NCI-H2227 (cell line): ENCODE measurements around the gene R3HDM2.

Experiments
- DNase-seq: peaks from one replicate; lab custom pipeline; 2025; ENCODE audit not compliant: unreplicated experiment; lab: John Stamatoyannopoulos, UW

The R3HDM2 gene

GRCh38 chr12:57233357-57234232, 197.2 kb downstream of the R3HDM2 start:
- DNase-seq = no peak

- no peak for DNase-seq
Observed at GRCh38 chr12:57232156-57232756, 198.6 kb downstream of the R3HDM2 start.

GRCh38 chr12:57231276-57232021, 199.4 kb downstream of the R3HDM2 start:
- DNase-seq = no peak

GRCh38 chr12:57230381-57231155, 200.3 kb downstream of the R3HDM2 start:
- no peak for DNase-seq

GRCh38 chr12:57229634-57230380, 201.0 kb downstream of the R3HDM2 start, which contains the start of gene SHMT2:
Gene SHMT2 (plus strand): TSS chr12:57229711. CDS start chr12:57229779, 68 bp downstream.
- DNase-seq = peak; percentile 93

GRCh38 chr12:57229046-57229633, 201.7 kb downstream of the R3HDM2 start:
- no peak for DNase-seq

- peak; percentile 14 for DNase-seq
Observed at GRCh38 chr12:57227315-57228115, 203.3 kb downstream of the R3HDM2 start.

GRCh38 chr12:57226588-57227314, 204.1 kb downstream of the R3HDM2 start:
- DNase-seq = peak; percentile 20

GRCh38 chr12:57225680-57226210, 205.1 kb downstream of the R3HDM2 start:
- no peak for DNase-seq

- peak; percentile 19 for DNase-seq
Observed at GRCh38 chr12:57224973-57225679, 205.7 kb downstream of the R3HDM2 start.

- DNase-seq = no peak
Observed at GRCh38 chr12:57224278-57224972, 206.4 kb downstream of the R3HDM2 start.

- DNase-seq = no peak
Observed at GRCh38 chr12:57223191-57224165, 207.4 kb downstream of the R3HDM2 start.

GRCh38 chr12:57222286-57223190, 208.3 kb downstream of the R3HDM2 start:
- DNase-seq = no peak

- no peak for DNase-seq
Observed at GRCh38 chr12:57221169-57221917, 209.5 kb downstream of the R3HDM2 start.
